Measurements from ENCODE around the gene CKB.

DNA sequence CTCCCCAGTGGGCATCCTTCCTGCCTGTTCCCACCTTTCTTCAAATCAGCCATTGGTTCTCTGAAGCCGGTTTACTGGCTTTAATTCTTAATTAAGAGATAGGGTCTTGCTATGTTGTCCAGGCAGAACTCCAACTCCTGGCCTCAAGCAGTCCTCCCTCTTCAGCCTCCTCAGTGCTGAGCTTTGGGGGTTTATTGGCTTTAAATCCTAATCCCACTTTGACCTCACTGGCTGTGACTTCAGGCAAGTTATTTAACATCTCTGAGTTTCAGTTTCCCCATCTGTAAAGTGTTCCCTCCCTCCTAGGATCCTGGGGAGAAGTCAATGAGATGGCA lies 4.3 kb upstream of the CKB start:
- TF ChIP-seq POLR2AphosphoS5 (IDR thresholded peaks at IDR 0.05; ENCODE audit: low read depth, low read length) (no peak), SIN3A (IDR thresholded peaks at IDR 0.05; ENCODE audit: borderline replicate concordance, insufficient read depth, low read length) (no peak), TAF1 (IDR thresholded peaks at IDR 0.05; ENCODE audit: borderline replicate concordance, insufficient read depth, low read length) (no peak), FOXP2 (optimal IDR thresholded peaks at IDR 0.05; ENCODE audit: borderline replicate concordance, extremely low read depth, extremely low read length, insufficient read depth) (no peak)
- TF ChIP-seq, protein P1, sequence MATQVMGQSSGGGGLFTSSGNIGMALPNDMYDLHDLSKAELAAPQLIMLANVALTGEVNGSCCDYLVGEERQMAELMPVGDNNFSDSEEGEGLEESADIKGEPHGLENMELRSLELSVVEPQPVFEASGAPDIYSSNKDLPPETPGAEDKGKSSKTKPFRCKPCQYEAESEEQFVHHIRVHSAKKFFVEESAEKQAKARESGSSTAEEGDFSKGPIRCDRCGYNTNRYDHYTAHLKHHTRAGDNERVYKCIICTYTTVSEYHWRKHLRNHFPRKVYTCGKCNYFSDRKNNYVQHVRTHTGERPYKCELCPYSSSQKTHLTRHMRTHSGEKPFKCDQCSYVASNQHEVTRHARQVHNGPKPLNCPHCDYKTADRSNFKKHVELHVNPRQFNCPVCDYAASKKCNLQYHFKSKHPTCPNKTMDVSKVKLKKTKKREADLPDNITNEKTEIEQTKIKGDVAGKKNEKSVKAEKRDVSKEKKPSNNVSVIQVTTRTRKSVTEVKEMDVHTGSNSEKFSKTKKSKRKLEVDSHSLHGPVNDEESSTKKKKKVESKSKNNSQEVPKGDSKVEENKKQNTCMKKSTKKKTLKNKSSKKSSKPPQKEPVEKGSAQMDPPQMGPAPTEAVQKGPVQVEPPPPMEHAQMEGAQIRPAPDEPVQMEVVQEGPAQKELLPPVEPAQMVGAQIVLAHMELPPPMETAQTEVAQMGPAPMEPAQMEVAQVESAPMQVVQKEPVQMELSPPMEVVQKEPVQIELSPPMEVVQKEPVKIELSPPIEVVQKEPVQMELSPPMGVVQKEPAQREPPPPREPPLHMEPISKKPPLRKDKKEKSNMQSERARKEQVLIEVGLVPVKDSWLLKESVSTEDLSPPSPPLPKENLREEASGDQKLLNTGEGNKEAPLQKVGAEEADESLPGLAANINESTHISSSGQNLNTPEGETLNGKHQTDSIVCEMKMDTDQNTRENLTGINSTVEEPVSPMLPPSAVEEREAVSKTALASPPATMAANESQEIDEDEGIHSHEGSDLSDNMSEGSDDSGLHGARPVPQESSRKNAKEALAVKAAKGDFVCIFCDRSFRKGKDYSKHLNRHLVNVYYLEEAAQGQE (IDR thresholded peaks at IDR 0.05; ENCODE audit: insufficient read depth in 1 of 2, low read depth in 2 of 2, low read length in 2 of 2), result no peak
